NK-92 (cell line): ENCODE measurements around the gene ALAS1.

Source experiments
- DNase-seq: peaks from one replicate; lab custom pipeline; 2025; ENCODE audit not compliant: unreplicated experiment; lab: John Stamatoyannopoulos, UW

The ALAS1 gene

GRCh38 chr3:52248816-52249547, 51.0 kb downstream of the ALAS1 start:
- no peak for DNase-seq

DNA sequence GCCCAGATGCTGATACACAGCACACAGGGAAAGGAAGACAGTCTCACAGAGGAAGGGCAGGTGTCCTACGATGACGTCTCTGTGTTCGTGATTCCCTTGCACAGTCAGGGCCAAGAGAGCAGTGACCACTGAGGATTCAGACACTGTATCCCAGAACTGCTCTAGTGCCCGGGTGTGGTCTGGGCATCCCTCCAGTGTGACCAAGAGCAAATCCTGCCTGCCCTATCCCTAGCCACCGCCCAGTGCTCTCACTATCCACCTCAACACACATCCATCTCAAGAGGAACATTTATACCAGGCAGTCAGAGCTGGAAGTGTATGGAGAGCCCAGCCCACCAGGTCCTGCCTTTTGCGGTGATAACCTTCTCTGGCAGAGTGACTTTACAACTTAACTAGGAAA, 51.7 kb downstream of the ALAS1 start:
- no peak for DNase-seq

- DNase-seq = no peak
These were observed 52.2 kb downstream of the ALAS1 start for GRCh38 chr3:52250122-52250521.

DNA sequence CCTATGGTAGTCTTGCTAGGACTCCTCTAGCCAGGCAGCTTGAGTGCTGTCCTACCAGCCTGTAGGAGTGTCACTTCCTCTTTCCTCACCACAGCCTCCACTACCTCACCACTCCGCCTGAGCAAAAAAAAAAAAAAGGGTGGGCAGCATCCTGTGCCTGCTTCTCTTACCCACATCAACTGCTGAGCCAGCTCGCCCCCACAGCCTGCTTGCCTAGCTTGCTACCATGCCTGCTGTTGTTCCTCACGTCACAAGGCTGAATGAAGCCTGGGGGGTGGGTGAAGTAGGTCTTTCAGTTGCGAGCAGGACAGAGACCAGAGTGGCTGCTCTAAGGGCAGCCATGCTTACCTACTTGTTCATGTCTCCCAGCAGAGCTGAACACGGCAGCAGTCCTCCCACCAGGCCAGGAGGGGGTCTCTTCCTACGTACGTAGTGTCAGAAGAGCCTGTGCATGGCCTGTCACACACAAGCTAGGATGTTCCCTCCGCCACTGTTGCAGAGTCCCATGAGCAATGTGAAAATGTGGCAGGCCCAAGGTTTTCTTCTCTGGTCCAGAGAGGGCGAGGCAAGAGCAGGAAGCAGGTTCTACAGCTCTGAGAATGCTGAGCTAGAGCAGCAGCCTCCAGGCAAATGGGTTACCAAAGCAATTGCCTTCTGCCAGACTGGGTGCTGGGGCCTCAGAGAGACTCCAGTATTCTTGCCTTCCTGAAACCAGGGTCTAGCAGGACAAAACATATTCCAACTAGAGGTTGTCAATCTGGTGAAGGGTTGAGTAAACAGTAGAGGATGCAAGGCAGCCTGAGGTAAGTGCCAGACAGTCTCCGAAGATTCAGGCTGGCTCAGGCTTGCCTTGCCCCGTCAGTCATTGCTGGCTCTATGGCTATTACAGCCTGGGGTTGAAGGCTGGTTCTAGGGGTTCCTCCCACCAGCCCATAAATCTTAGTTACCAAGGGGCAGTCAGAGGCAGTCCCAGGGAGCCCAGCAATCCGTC, 55.6 kb downstream of the ALAS1 start:
- DNase-seq = peak; percentile 53

DNA sequence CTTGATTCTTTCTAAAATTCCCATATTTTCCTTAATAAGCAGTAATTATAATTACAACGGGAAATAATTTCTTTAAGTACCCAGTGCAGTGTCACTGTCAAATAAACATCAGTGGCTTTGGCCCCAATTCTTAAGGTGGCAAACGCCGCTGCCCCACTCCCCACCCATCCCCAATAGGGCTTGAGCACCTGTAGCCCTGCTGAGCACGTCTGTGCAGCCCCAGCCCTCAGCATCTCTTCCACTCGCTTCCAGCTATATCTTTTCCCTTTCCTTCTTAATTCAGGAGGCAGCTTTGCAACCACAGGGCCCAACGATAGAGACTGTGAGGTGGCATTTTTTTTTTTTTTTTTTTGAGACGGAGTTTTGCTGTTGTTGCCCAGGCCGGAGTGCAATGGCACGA, 56.6 kb downstream of the ALAS1 start:
- DNase-seq = no peak

GRCh38 chr3:52256159-52256558, 58.2 kb downstream of the ALAS1 start:
- no peak for DNase-seq

GRCh38 chr3:52256622-52257021, 58.7 kb downstream of the ALAS1 start:
- DNase-seq = no peak

GRCh38 chr3:52257911-52258310, 60.0 kb downstream of the ALAS1 start:
- no peak for DNase-seq

DNA sequence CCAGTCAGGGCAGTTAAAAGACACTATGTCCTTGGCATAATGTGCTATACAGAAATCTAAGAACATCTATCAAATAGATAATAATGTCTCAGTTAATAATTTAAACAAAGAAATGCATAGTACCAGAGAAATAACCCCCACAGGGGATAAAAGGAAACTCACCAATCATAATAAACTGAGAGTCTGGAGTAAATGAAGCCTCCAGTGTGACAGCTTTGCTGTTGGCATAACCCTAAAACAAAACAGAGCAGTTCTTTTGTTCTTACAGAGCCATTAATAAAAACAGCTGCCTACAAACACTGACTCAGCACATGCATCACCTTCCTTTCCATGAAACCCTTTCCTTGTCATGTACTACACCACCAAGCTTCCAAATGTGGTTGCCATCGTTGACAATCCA, 61.1 kb downstream of the ALAS1 start:
- DNase-seq = no peak

GRCh38 chr3:52259448-52259847, 61.5 kb downstream of the ALAS1 start:
- no peak for DNase-seq

DNA sequence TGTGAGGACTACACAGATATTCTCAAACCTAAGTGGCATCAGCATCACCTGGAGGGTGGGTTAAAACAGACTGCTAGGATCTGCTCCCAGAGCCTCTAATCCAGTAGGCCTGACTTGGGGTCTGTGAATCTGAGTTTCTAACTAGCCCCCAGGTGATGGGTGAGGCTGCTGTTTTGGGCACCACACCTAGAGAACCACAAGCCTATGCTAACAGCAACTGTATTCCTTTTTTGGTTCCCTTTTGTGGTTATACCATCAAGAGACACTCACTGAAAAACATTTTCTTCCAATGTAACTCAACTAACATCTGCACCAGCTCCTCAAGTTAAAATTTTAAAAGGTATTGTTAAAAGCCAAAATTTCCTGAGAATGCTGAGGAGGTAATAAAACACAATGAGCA, 64.5 kb downstream of the ALAS1 start:
- no peak for DNase-seq
